ENCODE results near the gene DCTPP1. TPM values are rescaled to one million over a fixed set of nuclear protein-coding genes. Genes with fewer than 3 reads are reported as not detected.

DCTPP1 gene
- 20.4 and 35.1 TPM in 2 replicates for total RNA-seq

DNA sequence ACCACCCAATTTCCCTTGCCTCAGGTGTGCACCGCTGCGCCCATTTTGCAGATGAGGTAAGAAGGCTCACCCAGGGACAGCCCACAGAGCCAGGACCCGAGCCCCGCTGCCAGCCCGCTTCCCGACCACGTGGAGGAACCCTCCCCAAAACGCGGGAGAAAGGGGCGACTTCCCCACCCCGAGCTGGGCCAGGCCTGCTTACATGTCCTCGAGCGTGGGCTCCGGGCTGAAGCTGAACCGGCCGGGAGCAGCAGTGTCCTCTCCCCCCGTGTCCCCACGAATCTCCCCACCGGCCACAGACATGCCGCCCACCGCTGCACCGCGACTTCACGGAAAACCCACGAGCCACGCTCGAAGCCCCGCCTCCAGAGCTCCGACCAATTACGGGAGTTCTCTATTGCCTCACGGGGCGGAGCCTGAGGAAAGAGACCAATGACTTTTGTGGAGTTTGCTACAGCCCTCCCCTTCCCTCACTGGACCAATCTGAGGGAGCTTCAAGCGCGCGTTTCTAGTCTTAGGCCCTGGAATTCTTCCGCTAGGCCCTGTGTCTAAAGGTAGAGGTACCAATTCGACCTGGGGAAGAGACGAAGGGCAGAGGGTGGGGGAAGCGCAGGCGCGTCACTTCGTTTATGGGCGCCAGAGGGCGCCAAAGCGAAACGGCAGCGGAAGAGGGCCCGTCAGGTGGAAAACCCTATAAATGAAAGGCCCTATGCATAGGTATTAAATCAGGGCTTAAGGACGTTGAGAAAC is at the start of gene DCTPP1:
TSS of gene DCTPP1 (minus strand) at position 353 of the 750 bp plus-strand sequence. CDS start at position 303, 50 bp downstream.

DNA sequence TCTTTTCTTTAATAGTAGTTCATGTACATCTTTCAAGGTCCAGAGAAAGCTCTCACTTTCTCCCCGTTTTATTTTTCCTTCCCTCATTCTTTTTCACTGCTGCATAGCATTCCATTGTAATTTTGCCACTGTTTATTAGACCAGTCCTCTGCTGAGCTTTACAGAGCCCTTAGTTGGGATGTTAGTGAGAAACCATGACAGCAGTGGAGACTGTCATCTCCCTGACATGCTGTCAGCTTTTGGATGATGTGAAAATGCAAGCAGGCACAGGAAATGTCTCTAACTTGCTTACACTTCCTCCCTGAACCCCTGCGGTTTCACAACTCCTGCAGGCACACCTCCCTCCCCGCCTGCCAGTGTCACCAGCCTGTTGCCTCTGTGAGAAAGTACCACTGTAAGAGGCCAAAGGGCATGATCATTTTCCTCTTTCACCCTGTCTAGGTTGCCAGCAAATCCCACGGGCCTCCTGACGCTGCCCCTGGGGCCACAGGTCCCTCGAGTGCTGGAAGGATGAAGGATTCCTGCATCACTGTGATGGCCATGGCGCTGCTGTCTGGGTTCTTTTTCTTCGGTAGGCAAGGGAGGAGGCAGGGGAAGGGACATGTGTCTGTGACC is 42.6 kb upstream of the DCTPP1 start, which contains the start of gene ITGAL:
TSS of gene ITGAL (plus strand) at position 415 of the 615 bp plus-strand sequence. CDS start at position 511, 96 bp downstream.

DNA sequence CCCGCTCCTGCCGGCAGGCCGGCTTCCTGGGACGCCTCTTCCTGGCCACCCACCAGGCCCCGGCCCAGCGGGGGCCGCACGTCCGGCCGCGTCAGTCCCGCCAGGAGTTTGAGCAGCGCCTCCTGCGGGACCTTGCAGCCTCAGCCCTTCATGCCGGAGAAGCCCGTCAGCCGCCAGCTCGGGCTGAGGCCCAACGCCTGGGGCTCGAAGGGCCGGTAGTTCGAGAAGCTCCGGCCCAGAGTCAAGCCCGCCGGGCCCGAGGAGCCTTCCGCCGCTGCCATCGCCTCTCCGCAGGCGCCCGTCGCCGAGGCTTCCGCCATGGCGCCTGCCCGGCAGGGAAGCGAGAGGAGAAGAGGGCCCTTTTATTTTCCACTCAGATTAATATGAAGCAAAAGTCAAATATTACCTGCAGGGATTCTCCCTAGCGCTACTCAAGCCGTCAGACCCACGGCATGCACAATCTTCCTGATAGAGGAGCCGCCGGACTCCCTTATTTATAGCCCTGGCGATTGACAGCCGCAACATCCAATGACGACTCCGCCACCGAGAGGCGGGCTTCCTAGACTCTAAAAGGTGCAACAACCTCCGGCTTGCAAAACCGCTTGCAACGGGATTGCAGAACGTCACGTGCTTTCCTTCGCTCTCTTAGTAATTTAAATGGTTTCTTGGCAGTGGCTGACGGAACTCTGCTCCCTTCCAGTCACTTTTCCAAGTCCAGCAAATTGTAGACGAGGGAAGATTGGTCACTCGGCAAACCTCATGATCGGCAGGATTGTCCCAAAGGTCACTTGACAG is 15.8 kb upstream of the DCTPP1 start, which contains the start of gene SEPHS2:
TSS of gene SEPHS2 (minus strand) at position 467 of the 795 bp plus-strand sequence. CDS start at position 320, 147 bp downstream.

DNA sequence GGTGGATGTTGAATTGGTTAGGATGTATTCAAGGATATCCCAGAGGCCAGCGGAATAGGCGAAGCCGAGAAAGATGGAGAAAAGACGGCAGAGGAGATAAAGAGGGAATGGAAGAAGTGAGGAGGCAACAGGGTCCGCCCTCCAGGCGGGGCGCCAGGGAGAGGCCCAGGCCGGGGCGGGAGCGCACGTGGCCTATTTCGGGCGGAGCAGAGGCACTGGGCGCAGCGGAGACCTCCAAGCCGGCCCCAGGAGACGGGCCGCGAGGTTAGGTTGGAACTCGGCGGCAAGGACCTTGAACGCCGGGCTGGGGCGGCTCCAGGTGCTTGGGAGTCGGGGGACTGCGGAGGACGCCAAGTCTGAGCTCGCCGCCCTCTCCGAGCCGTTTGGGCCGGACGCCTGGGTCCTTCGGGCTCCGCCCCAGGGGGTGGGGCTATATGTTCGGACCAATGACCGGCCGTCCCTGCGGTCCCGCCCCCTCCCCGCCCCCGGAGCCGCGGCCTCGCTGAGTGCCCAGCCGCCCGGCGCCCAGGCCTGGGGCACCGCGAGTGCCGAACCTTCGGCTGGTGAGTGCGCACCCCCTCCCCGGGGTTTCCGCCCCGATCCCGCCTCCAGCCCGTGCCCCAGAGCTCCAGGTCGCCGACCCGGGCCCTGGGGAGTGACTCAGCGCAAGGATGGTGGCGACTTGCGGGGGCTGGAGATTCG is 22.6 kb downstream of the DCTPP1 start, which contains the start of gene ZNF771:
TSS of gene ZNF771 (plus strand) at position 505 of the 702 bp plus-strand sequence. CDS start 448 bp downstream, outside the sequence.

DNA sequence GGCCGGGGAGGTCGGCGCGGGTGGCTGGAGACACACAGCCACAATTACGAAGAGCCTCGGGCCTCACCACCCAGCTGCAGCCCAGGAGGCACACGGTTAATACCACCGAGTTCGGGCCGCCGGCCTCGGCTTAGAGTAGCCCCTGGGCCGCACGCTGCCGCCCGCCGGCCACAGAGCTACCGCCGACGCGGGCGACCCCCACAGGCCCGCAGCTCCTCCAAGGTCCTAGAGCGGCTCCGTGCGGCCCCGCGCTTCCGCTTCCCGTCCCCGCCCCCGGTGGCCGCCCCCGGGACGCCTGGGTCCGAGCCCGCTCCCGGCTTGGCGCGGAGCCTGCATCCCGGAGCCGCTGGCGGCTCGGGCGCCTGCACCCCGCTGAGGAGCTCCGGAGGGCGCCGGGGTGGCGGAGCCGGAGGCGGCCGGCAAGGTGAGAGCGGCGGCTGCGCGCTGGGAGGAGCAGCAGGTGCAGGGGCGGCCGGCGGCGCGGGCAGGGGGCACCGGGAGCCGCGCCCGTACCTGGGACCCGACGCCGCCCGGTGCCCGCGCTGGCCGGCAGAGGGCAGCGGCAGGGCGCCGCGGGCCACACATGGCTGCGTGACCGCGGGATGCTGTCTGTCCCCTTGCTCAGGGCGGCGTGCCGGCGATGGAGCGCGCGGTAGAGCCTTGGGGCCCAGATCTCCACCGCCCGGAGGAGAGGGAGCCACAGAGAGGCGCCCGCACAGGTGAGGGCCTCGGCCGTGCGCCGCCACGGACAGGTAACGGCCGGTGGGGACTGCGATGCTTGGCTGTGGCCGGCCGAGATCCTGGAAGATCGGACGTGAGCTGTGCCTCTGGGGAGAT is 34.5 kb downstream of the DCTPP1 start, which contains the start of gene ZNF48:
TSS of gene ZNF48 (plus strand) at position 266 of the 837 bp plus-strand sequence. CDS start at position 641, 375 bp downstream.

DNA sequence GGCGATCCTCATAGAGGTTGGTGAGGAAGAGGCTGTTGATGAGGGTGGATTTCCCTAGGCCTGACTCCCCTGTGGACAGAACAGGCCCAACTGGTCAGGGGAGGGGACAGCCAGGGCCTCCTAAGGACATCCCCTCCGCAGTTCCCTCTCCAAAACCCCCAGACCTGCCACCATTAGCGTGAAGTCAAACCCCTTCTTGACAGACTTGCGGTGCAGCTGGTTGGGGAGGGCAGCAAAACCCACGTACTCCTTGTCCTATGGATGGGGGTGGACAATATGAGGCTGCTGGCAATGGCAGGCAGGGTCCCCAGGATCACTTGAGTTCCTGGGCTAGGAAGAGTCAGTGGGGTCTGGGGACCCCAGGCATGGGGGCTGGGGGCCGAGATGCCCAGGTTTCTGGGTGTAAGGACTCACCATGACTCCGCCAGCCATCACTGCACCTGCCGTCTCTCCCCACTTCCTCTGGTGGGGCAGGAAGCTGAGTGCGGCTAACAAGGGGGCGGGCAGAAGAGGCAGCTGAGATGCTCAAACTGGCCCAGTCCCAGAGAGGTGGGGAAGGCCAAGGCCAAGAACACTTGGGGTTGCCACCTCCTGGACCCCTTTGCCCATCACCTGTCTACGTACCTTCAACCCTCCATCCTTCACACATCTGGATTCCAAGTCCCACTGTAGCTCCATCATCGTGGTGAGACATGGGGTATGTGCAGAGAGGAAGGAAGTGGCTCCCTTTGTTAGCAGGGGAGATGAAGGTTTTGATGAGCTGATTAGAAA is 47.5 kb downstream of the DCTPP1 start, which contains the start of gene SEPTIN1:
TSS of gene SEPTIN1 (minus strand) at position 451 of the 771 bp plus-strand sequence. CDS start at position 432, 19 bp downstream.

DNA sequence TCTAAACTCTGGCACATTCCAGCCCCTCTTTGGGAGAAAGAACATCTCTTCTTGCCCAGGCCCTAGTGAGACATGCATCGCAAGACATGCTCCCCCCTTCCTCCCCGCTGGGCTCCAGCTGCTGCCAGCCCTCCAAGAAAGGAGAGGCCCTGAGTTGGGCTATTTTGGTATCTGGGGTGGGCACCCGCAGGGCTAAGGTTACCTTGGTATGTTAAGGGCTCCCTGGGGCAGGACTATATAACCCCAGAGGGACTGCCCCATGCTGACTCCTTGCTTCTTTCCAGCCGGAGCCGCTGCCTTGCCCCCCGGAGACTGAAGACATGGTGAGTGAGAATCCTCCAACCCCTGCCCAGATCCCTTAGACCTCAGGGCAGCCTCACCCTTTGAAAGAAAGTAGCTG is 55.3 kb downstream of the DCTPP1 start, which contains the start of gene MYL11:
TSS of gene MYL11 (plus strand) at position 265 of the 400 bp plus-strand sequence. CDS start at position 321, 56 bp downstream.

Other genes starting within 250 kb of the DCTPP1 start
- 0.75 and 2.7 TPM in 2 replicates for gene CORO1A, start 246.4 kb downstream of the DCTPP1 start, total RNA-seq
- 39.0 and 39.6 TPM in 2 replicates for gene BOLA2B, start 236.4 kb downstream of the DCTPP1 start, total RNA-seq
- gene SLX1A, start 236.2 kb downstream of the DCTPP1 start, total RNA-seq, result 39.4 and 46.1 TPM in 2 replicates
- gene SULT1A3, start 230.8 kb downstream of the DCTPP1 start, total RNA-seq, result 1.7 and 2.8 TPM in 2 replicates
- gene NPIPB13, start 181.6 kb downstream of the DCTPP1 start, total RNA-seq, result 0.94 and 1.3 TPM in 2 replicates
- gene CD2BP2, start 74.7 kb downstream of the DCTPP1 start, total RNA-seq, result 35.4 and 35.5 TPM in 2 replicates
- 30.8 and 34.5 TPM in 2 replicates for gene TBC1D10B, start 59.5 kb downstream of the DCTPP1 start, total RNA-seq
- not detected in 2 replicates for gene MYL11, start 55.2 kb downstream of the DCTPP1 start, total RNA-seq
- gene SEPTIN1, start 47.5 kb downstream of the DCTPP1 start, total RNA-seq, result 0.09 TPM in 1 of 2 replicates, not detected in the other
- gene ZNF48, start 34.6 kb downstream of the DCTPP1 start, total RNA-seq, result 13.3 and 21.8 TPM in 2 replicates
- gene ZNF771, start 22.4 kb downstream of the DCTPP1 start, total RNA-seq, result 7.9 and 9.9 TPM in 2 replicates
- 13.6 and 13.8 TPM in 2 replicates for gene SEPHS2, start 15.8 kb upstream of the DCTPP1 start, total RNA-seq
- not detected in 2 replicates for gene ITGAL, start 42.7 kb upstream of the DCTPP1 start, total RNA-seq
- 12.9 and 17.9 TPM in 2 replicates for gene ZNF768, start 96.5 kb upstream of the DCTPP1 start, total RNA-seq
- gene ZNF747, start 104.8 kb upstream of the DCTPP1 start, total RNA-seq, result 4.6 and 5.9 TPM in 2 replicates
- gene ZNF764, start 128.3 kb upstream of the DCTPP1 start, total RNA-seq, result 3.1 and 3.7 TPM in 2 replicates
- 6.1 and 8.5 TPM in 2 replicates for gene ZNF688, start 141.7 kb upstream of the DCTPP1 start, total RNA-seq
- gene ZNF785, start 155.7 kb upstream of the DCTPP1 start, total RNA-seq, result 7.1 and 9.4 TPM in 2 replicates
- gene ZNF689, start 180.4 kb upstream of the DCTPP1 start, total RNA-seq, result 3.1 and 3.5 TPM in 2 replicates
- gene PRR14, start 220.9 kb upstream of the DCTPP1 start, total RNA-seq, result 3.8 and 5.0 TPM in 2 replicates
- 10.4 and 15.4 TPM in 2 replicates for gene FBRS, start 228.4 kb upstream of the DCTPP1 start, total RNA-seq